GM12878 (cell line): ENCODE data around the gene PDZRN4. TPM values are rescaled to one million over a fixed set of nuclear protein-coding genes. Genes with fewer than 3 reads are reported as not detected.

Experiments used
- ATAC-seq: fragments of 200-7000 bp; cut with Tn5 transposase; 3 replicates; pipeline ENCODE4 v1.9.1; 2020; ENCODE audit warnings: mild to moderate bottlenecking, moderate library complexity
- BruUV-seq: library from RNA; stranded (reverse); fragments of 400-500 nt; replicated peaks from 2 replicates; lab custom pipeline; 2021; lab: Mats Ljungman, UMichigan
- CTCF ChIA-PET: fragments of 300-600 bp; sonication (Branson Sonifier 250); formaldehyde crosslinking; extraction: SDS; loops from one replicate; lab custom pipeline; 2021; ENCODE audit warnings: inconsistent platforms; lab: Yijun Ruan, JAX
- POLR2A ChIA-PET: fragments of 350-600 bp; formaldehyde crosslinking; extraction: SDS; loops from one replicate; lab custom pipeline; 2021; ENCODE audit warnings: inconsistent platforms; lab: Charles Lee
- RAD21 ChIA-PET: fragments of 300-600 bp; sonication (Branson Sonifier 250); formaldehyde crosslinking; loops from one replicate; lab custom pipeline; 2023; ENCODE audit warnings: antibody characterized with exemption; ENCODE audit not compliant: unreplicated experiment; lab: Charles Lee
- SMC1A ChIA-PET: fragments of 300-600 bp; sonication (Branson Sonifier 250); formaldehyde crosslinking; loops from one replicate; lab custom pipeline; 2023; ENCODE audit not compliant: unreplicated experiment, uncharacterized antibody; lab: Charles Lee
- DNase-seq: peaks from one replicate; pipeline ENCODE4 v3.0.0-alpha.2; 2011; ENCODE audit warnings: low read depth, low spot score
- FAIRE-seq: peaks from 3 replicates; lab custom pipeline; 2011; peaks lifted over from hg19 to GRCh38; lab: Jason Lieb, UNC
- H2AFZ ChIP-seq: 2 replicates; pipeline ENCODE4 v1.6.0; 2011; ENCODE audit warnings: low read depth, low read length, control low read depth; ENCODE audit not compliant: control insufficient read depth
- H3K27ac ChIP-seq: 2 replicates; pipeline ENCODE4 v1.5.1; 2011; ENCODE audit warnings: control low read depth; ENCODE audit not compliant: control insufficient read depth, insufficient read depth
- H3K27me3 ChIP-seq, 2 experiments: replicated peaks in 1 of 2; 2 replicates each; pipeline versions ENCODE4 v1.6.0 to v1.6.1; 2011; ENCODE audit warnings: low read length in 1 of 2; ENCODE audit not compliant: control insufficient read depth in 2 of 2, insufficient read depth in 2 of 2
- H3K36me3 ChIP-seq, 2 experiments: 2 replicates each; pipeline ENCODE4 v1.5.1; 2011; ENCODE audit warnings: low read length in 1 of 2; ENCODE audit not compliant: control insufficient read depth in 2 of 2, insufficient read depth in 2 of 2
- H3K4me1 ChIP-seq: 2 replicates; pipeline ENCODE4 v1.6.1; 2011; ENCODE audit warnings: mild to moderate bottlenecking, low read length, moderate library complexity, mixed read lengths; ENCODE audit not compliant: control insufficient read depth, insufficient read depth
- H3K4me2 ChIP-seq: 2 replicates; pipeline ENCODE4 v1.6.0; 2011; ENCODE audit warnings: control low read depth; ENCODE audit not compliant: control insufficient read depth, insufficient read depth
- H3K4me3 ChIP-seq: fragments of 200-600 bp; sonication (generic); 2 replicates; pipeline ENCODE4 v1.5.1; 2016
- H3K79me2 ChIP-seq: 2 replicates; pipeline ENCODE4 v1.6.0; 2011; ENCODE audit warnings: low read length; ENCODE audit not compliant: control insufficient read depth, insufficient read depth
- H3K9ac ChIP-seq: 2 replicates; pipeline ENCODE4 v1.8.0; 2011; ENCODE audit warnings: low read length, control low read depth, mixed read lengths; ENCODE audit not compliant: control insufficient read depth, insufficient read depth
- H3K9me3 ChIP-seq: replicated peaks from 3 replicates; pipeline ENCODE4 v1.5.1; 2011; ENCODE audit warnings: mild to moderate bottlenecking, low read length; ENCODE audit not compliant: control insufficient read depth, insufficient read depth
- H4K20me1 ChIP-seq: 2 replicates; pipeline ENCODE4 v1.6.0; 2011; ENCODE audit not compliant: control insufficient read depth, insufficient read depth
- CREB1 ChIP-seq: IDR thresholded peaks from 2 replicates; pipeline ENCODE4 v1.6.1; 2012; ENCODE audit warnings: low read depth, mild to moderate bottlenecking, inconsistent platforms
- KDM1A ChIP-seq: fragments of 200-600 bp; sonication (generic); IDR thresholded peaks from 2 replicates; pipeline ENCODE4 v1.6.1; 2016; ENCODE audit warnings: borderline replicate concordance
- MEF2A ChIP-seq: IDR thresholded peaks from 2 replicates; pipeline ENCODE4 v1.6.1; 2011; ENCODE audit warnings: low read depth, mild to moderate bottlenecking, low read length, moderate library complexity; ENCODE audit not compliant: insufficient read depth
- MXI1 ChIP-seq: fragments of 150-350 bp; IDR thresholded peaks from 2 replicates; pipeline ENCODE4 v1.6.1; 2011; ENCODE audit warnings: low read depth, mild to moderate bottlenecking, inconsistent platforms, low read length, improper control_type of control experiment
- NFIC ChIP-seq: IDR thresholded peaks from 2 replicates; pipeline ENCODE4 v1.6.1; 2012; ENCODE audit warnings: low read depth, mild to moderate bottlenecking, inconsistent platforms, low read length, moderate library complexity
- NR2F1 ChIP-seq: fragments of 450-650 bp; conservative IDR thresholded peaks from 2 replicates; pipeline ENCODE4 v1.6.1; 2017; ENCODE audit warnings: mild to moderate bottlenecking
- PML ChIP-seq: IDR thresholded peaks from 2 replicates; pipeline ENCODE4 v1.6.1; 2012; ENCODE audit warnings: low read length, inconsistent platforms
- TARDBP ChIP-seq: IDR thresholded peaks from 2 replicates; pipeline ENCODE4 v1.6.1; 2016; ENCODE audit warnings: borderline replicate concordance
- TCF7 ChIP-seq: IDR thresholded peaks from 2 replicates; pipeline ENCODE4 v1.6.1; 2014; ENCODE audit warnings: antibody characterized with exemption, borderline replicate concordance
- WGBS: methylation state at CpG from one replicate; pipeline ENCODE4 v1.1.6; 2016; ENCODE audit warnings: low lambda C conversion rate; ENCODE audit not compliant: insufficient replicate concordance, insufficient coverage; ENCODE audit errors: missing lambda C conversion rate; 5-methylcytosine and 5-hydroxymethylcytosine counted together
- in situ Hi-C: fragments of 300-500 bp; cut with MboI; formaldehyde crosslinking; loops from 9 replicates; pipeline ENCODE4 v1.14.3; 2018; ENCODE audit warnings: mixed read lengths
- intact Hi-C: fragments of 100-400 bp; cut with micrococcal nuclease; formaldehyde crosslinking; loops from one replicate; pipeline ENCODE4 v1.14.2; 2022; ENCODE audit not compliant: unreplicated experiment
- polyA plus RNA-seq, 11 experiments: library from polyadenylated mRNA; depleted of rRNA in 4 of 11; unstranded in 6 of 11; stranded (reverse) in 5 of 11; fragments of >200 nt; fragmentation: Nextera tagmentation in 4 of 11; fragmentation: Illumina TruSeq in 1 of 11; extraction: Ambion mirVana in 4 of 11; extraction: Trizol in 1 of 11; gene quantifications; 1 replicate in 1 of 11; 2 replicates in 10 of 11; pipeline versions ENCODE4 v1.2.1 to v1.2.3, GENCODE V29; 2011 to 2016; ENCODE audit warnings: inconsistent platforms in 2 of 11, missing spikeins in 2 of 11, low read depth in 1 of 11
- total RNA-seq, 4 experiments: library from RNA; depleted of rRNA in 3 of 4; stranded (reverse); fragments of >200 nt in 3 of 4; fragmentation: Illumina TruSeq in 1 of 4; extraction: Trizol in 1 of 4; gene quantifications; 2 replicates each; pipeline versions ENCODE4 v1.2.1 to v1.2.3, GENCODE V29; 2013 to 2021
- TF ChIP-seq, protein P1 (sequence below): IDR thresholded peaks from 2 replicates; pipeline ENCODE4 v1.6.1; 2012; ENCODE audit warnings: low read length, inconsistent platforms
- TF ChIP-seq, protein P2 (sequence below): fragments of 450-650 bp; conservative IDR thresholded peaks from 2 replicates; pipeline ENCODE4 v1.6.1; 2017; ENCODE audit warnings: mild to moderate bottlenecking, moderate library complexity
- TF ChIP-seq, protein P3 (sequence below): fragments of 450-650 bp; IDR thresholded peaks from 2 replicates; pipeline ENCODE4 v1.6.1; 2017; ENCODE audit warnings: mild to moderate bottlenecking, moderate library complexity
- TF ChIP-seq, protein P4 (sequence below): IDR thresholded peaks from 2 replicates; pipeline ENCODE4 v1.6.1; 2011; ENCODE audit warnings: mild to moderate bottlenecking, low read depth, low read length, moderate library complexity; ENCODE audit not compliant: insufficient replicate concordance

Gene PDZRN4
- total and polyA plus RNA-seq, 10 of the 15 experiments (the other 5 are each of a cell fraction or from before 2014, with no cell fraction given): 0.03 TPM; not detected in 9

DNA sequence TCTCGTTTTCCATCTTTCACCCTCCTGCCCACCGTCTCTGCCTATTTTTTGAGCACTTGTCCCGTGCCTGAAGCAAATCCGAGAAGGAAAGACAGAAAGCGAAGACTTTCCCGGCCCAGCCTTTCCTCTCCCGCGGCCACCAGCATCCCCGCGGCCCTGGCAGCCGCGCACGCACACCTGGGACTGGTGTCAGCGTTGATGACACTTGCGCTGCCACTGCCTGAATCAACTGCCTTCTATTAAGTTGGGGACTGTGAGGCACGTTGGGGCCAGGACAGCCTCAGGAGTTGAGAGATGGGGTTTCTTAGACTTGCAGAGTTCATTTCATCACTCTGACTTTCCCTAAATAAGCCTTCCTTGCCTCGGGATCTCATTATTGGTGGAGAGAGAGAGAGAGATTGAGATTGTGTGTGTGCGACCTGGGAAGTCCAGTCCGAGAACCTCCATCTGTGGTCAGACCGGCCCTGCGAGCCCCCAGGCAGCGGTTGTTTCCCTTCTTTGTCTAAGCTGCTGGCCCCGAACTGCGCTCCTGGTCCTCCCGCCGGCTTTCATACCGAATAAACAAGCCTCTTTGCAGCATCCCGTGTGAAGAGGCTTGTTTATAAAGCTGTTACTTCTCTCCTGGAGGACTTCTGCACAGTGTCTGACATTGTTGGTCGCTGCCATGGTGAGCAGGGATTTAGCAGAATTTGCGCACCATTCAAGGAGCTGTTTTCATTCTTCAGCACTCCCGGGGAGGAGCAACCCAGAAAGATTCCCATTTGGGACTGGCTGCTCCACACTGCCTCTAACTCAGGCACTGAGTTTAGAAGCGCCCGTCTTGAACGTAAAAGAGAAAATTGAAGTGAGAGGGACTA, 1.5 kb downstream of the PDZRN4 start (continued):
- TF ChIP-seq, protein P1, sequence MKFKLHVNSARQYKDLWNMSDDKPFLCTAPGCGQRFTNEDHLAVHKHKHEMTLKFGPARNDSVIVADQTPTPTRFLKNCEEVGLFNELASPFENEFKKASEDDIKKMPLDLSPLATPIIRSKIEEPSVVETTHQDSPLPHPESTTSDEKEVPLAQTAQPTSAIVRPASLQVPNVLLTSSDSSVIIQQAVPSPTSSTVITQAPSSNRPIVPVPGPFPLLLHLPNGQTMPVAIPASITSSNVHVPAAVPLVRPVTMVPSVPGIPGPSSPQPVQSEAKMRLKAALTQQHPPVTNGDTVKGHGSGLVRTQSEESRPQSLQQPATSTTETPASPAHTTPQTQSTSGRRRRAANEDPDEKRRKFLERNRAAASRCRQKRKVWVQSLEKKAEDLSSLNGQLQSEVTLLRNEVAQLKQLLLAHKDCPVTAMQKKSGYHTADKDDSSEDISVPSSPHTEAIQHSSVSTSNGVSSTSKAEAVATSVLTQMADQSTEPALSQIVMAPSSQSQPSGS: no peak
- TF ChIP-seq, protein P2, sequence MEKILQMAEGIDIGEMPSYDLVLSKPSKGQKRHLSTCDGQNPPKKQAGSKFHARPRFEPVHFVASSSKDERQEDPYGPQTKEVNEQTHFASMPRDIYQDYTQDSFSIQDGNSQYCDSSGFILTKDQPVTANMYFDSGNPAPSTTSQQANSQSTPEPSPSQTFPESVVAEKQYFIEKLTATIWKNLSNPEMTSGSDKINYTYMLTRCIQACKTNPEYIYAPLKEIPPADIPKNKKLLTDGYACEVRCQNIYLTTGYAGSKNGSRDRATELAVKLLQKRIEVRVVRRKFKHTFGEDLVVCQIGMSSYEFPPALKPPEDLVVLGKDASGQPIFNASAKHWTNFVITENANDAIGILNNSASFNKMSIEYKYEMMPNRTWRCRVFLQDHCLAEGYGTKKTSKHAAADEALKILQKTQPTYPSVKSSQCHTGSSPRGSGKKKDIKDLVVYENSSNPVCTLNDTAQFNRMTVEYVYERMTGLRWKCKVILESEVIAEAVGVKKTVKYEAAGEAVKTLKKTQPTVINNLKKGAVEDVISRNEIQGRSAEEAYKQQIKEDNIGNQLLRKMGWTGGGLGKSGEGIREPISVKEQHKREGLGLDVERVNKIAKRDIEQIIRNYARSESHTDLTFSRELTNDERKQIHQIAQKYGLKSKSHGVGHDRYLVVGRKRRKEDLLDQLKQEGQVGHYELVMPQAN: no peak
- TF ChIP-seq NFIC: no peak
- TF ChIP-seq MEF2A: no peak
- TF ChIP-seq CREB1: no peak
- no peak for TF ChIP-seq TARDBP
- TF ChIP-seq KDM1A: no peak
- TF ChIP-seq MXI1: no peak

DNA sequence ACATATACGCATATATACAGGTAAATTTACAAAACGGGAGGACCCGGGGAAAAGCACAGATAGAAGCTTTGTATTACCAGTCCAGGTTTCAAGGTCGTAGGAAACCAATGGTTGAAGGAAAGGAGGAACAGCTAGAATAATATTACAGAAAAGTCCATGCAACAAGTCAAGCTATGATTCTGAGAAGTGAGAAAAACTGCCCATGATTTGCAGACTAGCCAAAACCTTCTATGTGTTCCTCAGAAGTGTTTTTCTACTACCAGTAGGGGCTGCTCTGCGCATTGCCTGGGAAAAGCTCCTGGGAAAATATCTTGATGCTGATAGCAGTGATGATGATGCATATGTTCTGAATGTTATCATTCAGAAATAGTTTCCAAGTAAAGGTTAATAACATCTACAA, 2.2 kb downstream of the PDZRN4 start:
- FAIRE-seq: no peak
- TF ChIP-seq, protein P3, sequence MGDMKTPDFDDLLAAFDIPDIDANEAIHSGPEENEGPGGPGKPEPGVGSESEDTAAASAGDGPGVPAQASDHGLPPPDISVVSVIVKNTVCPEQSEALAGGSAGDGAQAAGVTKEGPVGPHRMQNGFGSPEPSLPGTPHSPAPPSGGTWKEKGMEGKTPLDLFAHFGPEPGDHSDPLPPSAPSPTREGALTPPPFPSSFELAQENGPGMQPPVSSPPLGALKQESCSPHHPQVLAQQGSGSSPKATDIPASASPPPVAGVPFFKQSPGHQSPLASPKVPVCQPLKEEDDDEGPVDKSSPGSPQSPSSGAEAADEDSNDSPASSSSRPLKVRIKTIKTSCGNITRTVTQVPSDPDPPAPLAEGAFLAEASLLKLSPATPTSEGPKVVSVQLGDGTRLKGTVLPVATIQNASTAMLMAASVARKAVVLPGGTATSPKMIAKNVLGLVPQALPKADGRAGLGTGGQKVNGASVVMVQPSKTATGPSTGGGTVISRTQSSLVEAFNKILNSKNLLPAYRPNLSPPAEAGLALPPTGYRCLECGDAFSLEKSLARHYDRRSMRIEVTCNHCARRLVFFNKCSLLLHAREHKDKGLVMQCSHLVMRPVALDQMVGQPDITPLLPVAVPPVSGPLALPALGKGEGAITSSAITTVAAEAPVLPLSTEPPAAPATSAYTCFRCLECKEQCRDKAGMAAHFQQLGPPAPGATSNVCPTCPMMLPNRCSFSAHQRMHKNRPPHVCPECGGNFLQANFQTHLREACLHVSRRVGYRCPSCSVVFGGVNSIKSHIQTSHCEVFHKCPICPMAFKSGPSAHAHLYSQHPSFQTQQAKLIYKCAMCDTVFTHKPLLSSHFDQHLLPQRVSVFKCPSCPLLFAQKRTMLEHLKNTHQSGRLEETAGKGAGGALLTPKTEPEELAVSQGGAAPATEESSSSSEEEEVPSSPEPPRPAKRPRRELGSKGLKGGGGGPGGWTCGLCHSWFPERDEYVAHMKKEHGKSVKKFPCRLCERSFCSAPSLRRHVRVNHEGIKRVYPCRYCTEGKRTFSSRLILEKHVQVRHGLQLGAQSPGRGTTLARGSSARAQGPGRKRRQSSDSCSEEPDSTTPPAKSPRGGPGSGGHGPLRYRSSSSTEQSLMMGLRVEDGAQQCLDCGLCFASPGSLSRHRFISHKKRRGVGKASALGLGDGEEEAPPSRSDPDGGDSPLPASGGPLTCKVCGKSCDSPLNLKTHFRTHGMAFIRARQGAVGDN: no peak
- TF ChIP-seq PML (no peak), NR2F1 (no peak), TCF7 (no peak)
- TF ChIP-seq, protein P4, sequence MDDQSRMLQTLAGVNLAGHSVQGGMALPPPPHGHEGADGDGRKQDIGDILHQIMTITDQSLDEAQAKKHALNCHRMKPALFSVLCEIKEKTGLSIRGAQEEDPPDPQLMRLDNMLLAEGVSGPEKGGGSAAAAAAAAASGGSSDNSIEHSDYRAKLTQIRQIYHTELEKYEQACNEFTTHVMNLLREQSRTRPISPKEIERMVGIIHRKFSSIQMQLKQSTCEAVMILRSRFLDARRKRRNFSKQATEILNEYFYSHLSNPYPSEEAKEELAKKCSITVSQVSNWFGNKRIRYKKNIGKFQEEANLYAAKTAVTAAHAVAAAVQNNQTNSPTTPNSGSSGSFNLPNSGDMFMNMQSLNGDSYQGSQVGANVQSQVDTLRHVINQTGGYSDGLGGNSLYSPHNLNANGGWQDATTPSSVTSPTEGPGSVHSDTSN: no peak

More for the DNA sequence above, 2.2 kb downstream of the PDZRN4 start:
- in situ Hi-C loops: no loop called here
- ChIA-PET POLR2A (no interaction called here), CTCF (no interaction called here), SMC1A (interaction anchor here (0.6 to 1.2 kb wide), 2 partner anchors 74 to 1473 kb away, joined by 3 read pairs; no protein-coding TSS in a partner anchor), RAD21 (no interaction called here)
- no peak overlapping the region for H3K27ac ChIP-seq
- no peak overlapping the region for H3K4me3 ChIP-seq
- ATAC-seq (no peak), DNase-seq (no peak)
- H3K9ac ChIP-seq: no peak overlapping the region
- H4K20me1 ChIP-seq: no peaks in the 10 kb centered on the region
- no peaks in the 10 kb centered on the region for H3K79me2 ChIP-seq
- H3K4me1 ChIP-seq: no peaks in the 10 kb centered on the region
- 19% methylated on average over 5 of the region's 5 CpGs for WGBS
- H2AFZ ChIP-seq: no peak overlapping the region
- intact Hi-C loops: no loop called here
- no peaks in the 10 kb centered on the region for H3K9me3 ChIP-seq
- BruUV-seq: no TSS peak
- no peaks in the 10 kb centered on the region for H3K36me3 ChIP-seq
- H3K27me3 ChIP-seq: peaks cover 1 to 4% of the 10 kb centered on the region in 2 experiments
- H3K4me2 ChIP-seq: no peak overlapping the region
